Chondrocyte (in vitro differentiated cells): ENCODE measurements around the gene FOXP1. TPM values are rescaled to one million over a fixed set of nuclear protein-coding genes. Genes with fewer than 3 reads are reported as not detected.

ENCODE experiments used
- DNase-seq: peaks from one replicate; pipeline ENCODE4 v3.0.0; 2021; ENCODE audit warnings: mixed read lengths, low spot score
- H3K27ac Mint-ChIP-seq: one replicate; pipeline ENCODE4 v1.8.0; 2021; ENCODE audit warnings: mild to moderate bottlenecking, moderate library complexity, mixed read lengths; ENCODE audit not compliant: unreplicated experiment
- H3K27me3 Mint-ChIP-seq: 2 replicates; pipeline ENCODE4 v1.8.0; 2021; ENCODE audit warnings: low read depth, mixed read lengths
- H3K36me3 Mint-ChIP-seq: 2 replicates; pipeline ENCODE4 v1.8.0; 2021; ENCODE audit warnings: low read depth, mixed read lengths
- H3K4me1 Mint-ChIP-seq: 2 replicates; pipeline ENCODE4 v1.8.0; 2021; ENCODE audit warnings: low read depth, mild to moderate bottlenecking, mixed read lengths
- H3K4me3 Mint-ChIP-seq: one replicate; pipeline ENCODE4 v1.8.0; 2021; ENCODE audit warnings: mild to moderate bottlenecking, moderate library complexity, mixed read lengths; ENCODE audit not compliant: unreplicated experiment
- H3K9me3 Mint-ChIP-seq: 2 replicates; pipeline ENCODE4 v1.8.0; 2021; ENCODE audit warnings: low read depth, mixed read lengths
- total RNA-seq: library from RNA; stranded (reverse); gene quantifications from 3 replicates; pipeline ENCODE4 v1.2.1, GENCODE V29; 2021
- TF ChIP-seq, protein P1 (sequence below): fragments of 200-600 bp; sonication (generic); IDR thresholded peaks from 2 replicates; pipeline ENCODE4 v1.5.0; 2021; ENCODE audit warnings: antibody characterized with exemption, mild to moderate bottlenecking, moderate library complexity

The FOXP1 gene
- total RNA-seq, 1 donor from 2014 or later, result 206 TPM

- Mint-ChIP-seq H3K36me3 (peaks cover 6% of the 10 kb centered on the region), H3K4me1 (peaks cover 55% of the 10 kb centered on the region)
These were observed 2.7 kb downstream of the FOXP1 start for GRCh38 chr3:71580636-71581456.

GRCh38 chr3:71579935-71580406, 3.6 kb downstream of the FOXP1 start:
- Mint-ChIP-seq H3K27me3 (no peaks in the 10 kb centered on the region), H3K4me1 (peaks cover 55% of the 10 kb centered on the region), H3K4me3 (peak overlapping the region; percentile 84), H3K36me3 (peaks cover 8% of the 10 kb centered on the region), H3K27ac (peak overlapping the region; percentile 99), H3K9me3 (no peaks in the 10 kb centered on the region)
- TF ChIP-seq, protein P1, sequence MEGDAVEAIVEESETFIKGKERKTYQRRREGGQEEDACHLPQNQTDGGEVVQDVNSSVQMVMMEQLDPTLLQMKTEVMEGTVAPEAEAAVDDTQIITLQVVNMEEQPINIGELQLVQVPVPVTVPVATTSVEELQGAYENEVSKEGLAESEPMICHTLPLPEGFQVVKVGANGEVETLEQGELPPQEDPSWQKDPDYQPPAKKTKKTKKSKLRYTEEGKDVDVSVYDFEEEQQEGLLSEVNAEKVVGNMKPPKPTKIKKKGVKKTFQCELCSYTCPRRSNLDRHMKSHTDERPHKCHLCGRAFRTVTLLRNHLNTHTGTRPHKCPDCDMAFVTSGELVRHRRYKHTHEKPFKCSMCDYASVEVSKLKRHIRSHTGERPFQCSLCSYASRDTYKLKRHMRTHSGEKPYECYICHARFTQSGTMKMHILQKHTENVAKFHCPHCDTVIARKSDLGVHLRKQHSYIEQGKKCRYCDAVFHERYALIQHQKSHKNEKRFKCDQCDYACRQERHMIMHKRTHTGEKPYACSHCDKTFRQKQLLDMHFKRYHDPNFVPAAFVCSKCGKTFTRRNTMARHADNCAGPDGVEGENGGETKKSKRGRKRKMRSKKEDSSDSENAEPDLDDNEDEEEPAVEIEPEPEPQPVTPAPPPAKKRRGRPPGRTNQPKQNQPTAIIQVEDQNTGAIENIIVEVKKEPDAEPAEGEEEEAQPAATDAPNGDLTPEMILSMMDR, result no peak
- no peak for DNase-seq

More at GRCh38 chr3:71580636-71581456, 2.7 kb downstream of the FOXP1 start:
- Mint-ChIP-seq H3K27me3 (no peaks in the 10 kb centered on the region), H3K9me3 (no peaks in the 10 kb centered on the region), H3K4me3 (peak overlapping the region; percentile 84), H3K27ac (peak overlapping the region; percentile 99)
- DNase-seq, result no peak
- TF ChIP-seq, protein P1, result no peak

GRCh38 chr3:71579326-71579934, 4.1 kb downstream of the FOXP1 start:
- Mint-ChIP-seq H3K27ac (peak overlapping the region; percentile 99), H3K4me3 (peak overlapping the region; percentile 84), H3K4me1 (peaks cover 53% of the 10 kb centered on the region), H3K9me3 (no peaks in the 10 kb centered on the region), H3K36me3 (peaks cover 10% of the 10 kb centered on the region), H3K27me3 (no peaks in the 10 kb centered on the region)
- DNase-seq, result no peak
- TF ChIP-seq, protein P1, result no peak

GRCh38 chr3:71578054-71578751, 5.3 kb downstream of the FOXP1 start:
- H3K27me3 Mint-ChIP-seq, result no peaks in the 10 kb centered on the region
- peaks cover 59% of the 10 kb centered on the region for H3K4me1 Mint-ChIP-seq

More at GRCh38 chr3:71578054-71578751, 5.3 kb downstream of the FOXP1 start:
- H3K9me3 Mint-ChIP-seq, result no peaks in the 10 kb centered on the region
- TF ChIP-seq, protein P1, result no peak
- H3K36me3 Mint-ChIP-seq, result peaks cover 10% of the 10 kb centered on the region
- no peak for DNase-seq
- H3K27ac Mint-ChIP-seq, result peak overlapping the region; percentile 99
- peak overlapping the region; percentile 84 for H3K4me3 Mint-ChIP-seq
